Non-pigmented ciliary epithelial cell (primary cell): Measurements from ENCODE around the gene IFT74.
"Not testable (repeated sequence)": the region's sequence is repeated elsewhere in the genome, so short reads cannot be mapped to it uniquely, and the experiment has no call there.

ENCODE experiments used
- DNase-seq: peaks from one replicate; pipeline ENCODE4 v3.0.0-alpha.2; 2010; ENCODE audit warnings: low read depth

IFT74 gene

DNA sequence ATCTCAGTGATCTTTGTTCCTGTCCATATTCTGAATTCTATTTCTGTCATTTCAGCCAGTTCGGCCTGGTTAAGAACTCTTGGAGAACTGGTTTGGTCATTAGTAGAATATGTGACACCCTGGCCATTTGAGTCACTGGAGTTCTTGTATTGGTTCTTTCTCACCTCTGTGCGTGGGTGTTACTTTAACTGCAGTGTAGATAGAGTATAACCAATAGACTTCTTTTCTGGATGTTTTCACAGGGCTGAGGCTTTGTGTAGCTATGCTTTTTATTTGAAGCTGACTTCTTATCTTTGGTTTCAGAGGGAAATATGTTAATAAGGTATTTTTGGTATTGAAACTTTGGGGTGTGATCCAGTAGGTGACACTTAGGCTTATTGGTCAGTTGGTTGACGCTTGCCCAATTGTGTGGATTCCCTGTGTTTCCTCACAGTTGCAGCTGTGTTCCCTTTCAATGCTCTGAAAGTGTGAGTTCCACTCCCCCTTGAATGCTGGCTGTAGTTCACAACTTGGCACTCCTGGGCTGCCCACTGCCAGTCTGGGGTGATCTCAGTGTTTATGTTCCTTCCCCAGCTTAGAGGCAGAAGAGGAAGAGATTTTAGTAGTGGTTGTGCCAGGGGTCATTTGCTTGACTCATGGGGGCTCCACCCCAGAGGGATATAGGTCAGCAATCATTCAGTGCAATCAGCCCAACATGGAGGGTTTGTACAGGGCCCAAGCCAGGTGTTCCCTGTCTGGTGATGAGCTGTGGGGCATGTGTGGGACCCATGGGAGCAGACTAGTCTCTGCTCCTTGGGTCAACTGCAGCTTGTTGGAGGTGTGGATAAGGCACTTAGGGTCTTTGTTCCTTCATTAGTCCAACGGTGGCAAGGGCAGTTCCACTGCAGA, 117.9 kb downstream of the IFT74 start:
- DNase-seq = no peak

- no peak for DNase-seq
These were observed 122.5 kb downstream of the IFT74 start for GRCh38 chr9:27078685-27079084.

GRCh38 chr9:27085456-27085855, 129.2 kb downstream of the IFT74 start:
- DNase-seq = no peak

DNA sequence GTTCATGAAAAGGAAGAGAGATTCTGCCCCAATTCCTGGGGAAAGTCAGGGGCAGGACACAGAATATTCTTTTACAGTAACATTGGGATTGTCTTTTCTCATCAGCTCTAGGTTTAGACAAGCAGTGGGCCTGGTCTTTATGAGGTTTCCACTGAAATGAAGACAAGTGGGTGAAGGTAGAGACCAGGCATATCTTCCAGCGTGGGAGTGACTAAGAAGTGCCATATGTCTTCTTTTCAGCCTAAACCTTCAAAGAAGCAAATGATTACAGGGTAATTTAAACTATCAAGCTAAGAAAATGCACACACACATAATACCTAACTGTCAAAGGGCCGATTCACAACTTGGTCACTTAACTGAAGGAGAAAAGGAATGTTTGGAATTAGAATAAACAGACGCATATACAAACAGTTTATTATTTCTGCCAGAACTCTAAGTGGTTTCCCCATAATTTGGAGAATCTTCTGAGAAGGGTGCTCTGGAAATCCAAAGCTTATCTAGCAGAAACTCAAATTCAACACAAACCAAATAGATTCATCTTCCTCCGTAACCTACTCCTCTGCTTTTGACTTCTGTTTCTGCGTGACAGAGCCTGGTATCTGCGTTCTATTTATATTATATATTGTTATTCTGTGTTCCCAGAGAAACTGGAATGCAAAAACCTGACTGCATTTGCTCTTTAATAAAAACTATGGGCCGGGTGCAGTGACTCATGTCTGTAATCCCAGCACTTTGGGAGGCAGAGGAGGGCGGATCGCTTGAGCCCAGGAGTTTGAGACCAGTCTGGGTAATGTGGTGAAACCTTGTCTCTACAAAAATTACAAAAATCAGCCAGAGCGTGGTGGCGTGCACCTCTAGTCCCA, 130.8 kb downstream of the IFT74 start:
- DNase-seq = peak; percentile 44

GRCh38 chr9:27088981-27089380, 132.8 kb downstream of the IFT74 start:
- peak; percentile 65 for DNase-seq

DNA sequence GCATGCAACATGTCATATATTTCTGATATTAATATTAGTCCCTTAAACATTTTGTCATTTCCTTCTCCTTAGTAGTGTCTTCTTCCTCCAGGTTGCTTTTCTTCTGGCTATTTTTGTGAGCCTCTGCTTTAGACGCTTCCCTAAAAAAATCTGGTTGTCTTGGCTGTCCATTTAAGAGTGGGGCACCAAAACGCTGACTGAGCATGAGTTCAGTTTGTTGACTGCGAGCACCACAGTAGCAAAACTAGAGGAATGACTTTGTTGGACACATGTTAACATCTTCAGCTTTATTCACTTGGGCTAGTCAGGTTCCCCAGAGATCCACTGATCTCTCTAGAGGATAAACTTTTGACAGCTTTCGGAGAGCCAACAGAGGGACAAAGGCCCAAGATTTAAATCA, 133.5 kb downstream of the IFT74 start:
- DNase-seq = no peak

- DNase-seq = no peak
These were observed 134.0 kb downstream of the IFT74 start for GRCh38 chr9:27090231-27090630.

DNA sequence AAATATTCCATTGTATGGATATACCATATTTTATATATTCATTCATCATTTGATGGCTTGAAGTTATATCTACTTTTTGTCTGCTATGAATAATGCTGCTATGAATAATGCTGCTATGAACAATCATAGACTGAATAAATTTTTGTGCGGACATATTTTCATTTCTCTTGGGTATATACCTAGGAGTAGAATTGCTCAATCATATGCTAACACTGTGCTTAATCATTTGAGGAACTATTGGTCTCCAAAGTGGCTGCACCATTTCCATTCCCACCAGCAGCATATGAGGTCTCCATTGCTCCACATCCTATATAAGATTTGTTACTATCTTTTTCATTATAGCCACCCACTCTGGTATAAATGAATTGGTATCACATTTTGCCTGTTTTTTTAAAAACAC, 134.5 kb downstream of the IFT74 start:
- no peak for DNase-seq

DNA sequence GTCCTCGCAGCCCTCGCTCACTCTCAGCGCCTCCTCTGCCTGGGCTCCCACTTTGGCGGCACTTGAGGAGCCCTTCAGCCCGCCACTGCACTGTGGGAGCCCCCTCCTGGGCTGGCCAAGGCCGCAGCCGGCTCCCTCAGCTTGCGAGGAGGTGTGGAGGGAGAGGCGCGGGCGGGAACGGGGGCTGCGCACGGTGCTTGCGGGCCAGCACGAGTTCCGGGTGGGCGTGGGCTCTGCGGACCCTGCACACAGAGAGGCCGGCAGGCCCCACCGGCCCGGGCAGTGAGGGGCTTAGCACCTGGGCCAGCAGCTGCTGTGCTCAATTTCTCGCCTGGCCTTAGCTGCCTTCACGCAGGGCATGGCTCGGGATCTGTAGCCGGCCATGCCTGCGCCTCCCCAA, 136.3 kb downstream of the IFT74 start:
- DNase-seq = not testable (repeated sequence)

GRCh38 chr9:27093384-27094067, 137.3 kb downstream of the IFT74 start:
- DNase-seq = not testable (repeated sequence)

DNA sequence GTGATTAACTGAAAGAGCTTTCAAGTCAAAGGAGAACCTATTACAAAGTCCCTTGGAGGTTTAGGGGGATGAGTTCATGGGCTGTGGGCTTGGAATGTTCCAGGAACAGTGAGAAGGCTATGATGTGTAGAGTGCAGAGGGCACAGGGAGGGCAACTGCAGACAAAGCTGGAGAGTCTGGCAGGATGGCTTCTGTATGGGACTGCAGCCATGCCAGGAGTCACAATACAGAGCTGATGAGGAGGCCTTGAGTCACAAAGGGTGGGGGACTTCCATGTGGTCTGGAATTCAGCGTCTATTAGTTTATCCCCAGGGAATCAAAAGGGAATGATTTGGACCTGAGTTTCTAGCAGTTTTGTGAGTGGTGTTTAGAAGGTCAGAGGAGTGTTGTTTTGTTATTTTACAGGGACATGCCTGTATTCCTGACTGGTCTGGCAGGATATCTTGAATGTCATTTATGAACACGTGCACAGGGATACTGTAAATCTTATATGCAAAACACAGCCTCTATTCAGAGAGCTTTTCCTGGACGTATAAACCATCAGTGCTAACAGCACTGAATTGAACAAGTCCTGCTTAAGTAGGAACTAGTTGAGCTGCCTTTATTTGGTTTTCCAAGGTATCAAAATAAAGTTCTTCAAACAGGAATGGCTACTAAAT, 138.6 kb downstream of the IFT74 start:
- DNase-seq = peak; percentile 67

GRCh38 chr9:27107241-27107640, 151.0 kb downstream of the IFT74 start:
- DNase-seq = no peak

- no peak for DNase-seq
These were observed 152.8 kb downstream of the IFT74 start, which contains the start of gene TEK for GRCh38 chr9:27108981-27109541. Gene TEK, plus strand, starts transcription at chr9:27109225. Its CDS starts 366 bp downstream, at chr9:27109591.

DNA sequence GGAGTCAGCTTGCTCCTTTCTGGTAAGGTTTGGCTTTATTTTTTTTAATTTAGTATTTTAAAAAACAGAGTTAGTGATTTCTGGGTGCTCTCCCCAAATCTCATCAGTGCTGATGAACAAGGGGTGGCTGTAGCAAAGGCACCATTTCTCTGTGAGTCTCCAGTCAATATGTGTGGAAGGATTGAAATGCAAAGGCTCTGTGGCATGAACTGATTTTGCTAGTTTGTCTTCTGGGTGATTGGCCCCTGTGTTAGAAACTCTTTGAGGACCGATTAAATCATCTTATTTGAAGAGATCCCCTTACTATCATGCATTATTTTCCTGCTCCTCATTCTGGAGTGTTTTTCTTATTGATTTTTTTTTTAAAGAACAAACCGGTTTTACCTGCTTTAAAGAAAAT, 153.4 kb downstream of the IFT74 start:
- DNase-seq = no peak

GRCh38 chr9:27110181-27110580, 154.0 kb downstream of the IFT74 start:
- DNase-seq = no peak

GRCh38 chr9:27112235-27112634, 156.0 kb downstream of the IFT74 start:
- no peak for DNase-seq
